ENCODE measurements around the gene TSPAN9. TPM values are rescaled to one million over a fixed set of nuclear protein-coding genes. Genes with fewer than 3 reads are reported as not detected.

Gene TSPAN9, protein sequence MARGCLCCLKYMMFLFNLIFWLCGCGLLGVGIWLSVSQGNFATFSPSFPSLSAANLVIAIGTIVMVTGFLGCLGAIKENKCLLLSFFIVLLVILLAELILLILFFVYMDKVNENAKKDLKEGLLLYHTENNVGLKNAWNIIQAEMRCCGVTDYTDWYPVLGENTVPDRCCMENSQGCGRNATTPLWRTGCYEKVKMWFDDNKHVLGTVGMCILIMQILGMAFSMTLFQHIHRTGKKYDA
- 25.3 TPM for polyA plus RNA-seq (2013, experiment 1 of 2; ENCODE audit: insufficient read length)
- 25.3 TPM for polyA plus RNA-seq (2013, experiment 2 of 2; ENCODE audit: insufficient read length)

GRCh38 chr12:3076730-3077571 lies at the start of gene TSPAN9:
Gene TSPAN9 (plus strand): TSS chr12:3077379. CDS start chr12:3201194, 123,815 bp downstream.
- DNase-seq: peak; percentile 54

DNA sequence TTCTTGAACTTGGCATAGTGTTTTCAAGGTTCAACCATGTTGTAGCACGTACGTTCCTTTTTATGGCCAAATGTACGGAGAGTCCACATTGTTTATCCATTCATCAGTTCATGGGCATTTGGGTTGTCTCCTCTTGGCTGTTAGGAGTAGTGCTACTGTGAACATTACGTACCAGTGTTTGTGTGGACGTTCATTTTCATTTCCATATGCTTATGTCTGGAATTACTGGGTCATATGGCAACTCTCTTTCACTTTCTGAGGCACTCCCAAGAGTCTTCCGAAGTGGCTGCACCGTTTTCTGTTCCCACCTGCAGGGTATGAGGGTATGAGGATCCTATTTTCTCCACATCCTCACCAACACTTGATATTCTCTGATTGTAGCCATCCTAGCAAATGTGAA lies 49.1 kb upstream of the TSPAN9 start:
- DNase-seq: no peak

DNA sequence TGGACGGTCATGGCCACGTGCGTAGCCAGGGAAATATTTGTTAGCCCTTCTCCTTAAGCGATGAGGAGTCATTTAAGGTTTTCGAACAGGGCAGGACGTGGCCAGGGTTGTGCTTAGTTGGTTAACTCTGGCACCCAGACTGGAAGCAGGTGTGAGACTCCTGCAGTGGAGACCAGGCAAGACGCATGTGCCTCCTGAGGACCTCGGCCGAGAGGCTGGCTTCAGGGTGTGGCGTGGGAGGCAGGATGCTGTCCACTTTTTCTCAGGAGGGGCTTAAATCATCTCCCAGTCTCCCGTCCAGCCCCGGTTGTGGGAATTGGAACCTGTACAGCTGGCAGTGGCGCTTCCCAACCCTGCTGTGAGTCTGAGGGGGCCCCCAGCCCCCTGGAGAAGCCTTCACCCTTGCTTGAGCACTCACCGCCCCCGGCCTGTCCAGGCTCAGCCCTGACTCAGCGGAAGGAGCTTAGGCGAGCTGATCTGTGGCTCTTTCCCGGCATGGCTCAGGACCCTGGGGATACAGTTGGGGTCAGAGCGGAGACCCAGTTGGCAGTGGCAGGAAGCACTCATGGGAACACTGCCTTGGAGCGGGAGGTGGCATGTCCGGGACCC lies 46.3 kb upstream of the TSPAN9 start:
- DNase-seq: no peak

DNA sequence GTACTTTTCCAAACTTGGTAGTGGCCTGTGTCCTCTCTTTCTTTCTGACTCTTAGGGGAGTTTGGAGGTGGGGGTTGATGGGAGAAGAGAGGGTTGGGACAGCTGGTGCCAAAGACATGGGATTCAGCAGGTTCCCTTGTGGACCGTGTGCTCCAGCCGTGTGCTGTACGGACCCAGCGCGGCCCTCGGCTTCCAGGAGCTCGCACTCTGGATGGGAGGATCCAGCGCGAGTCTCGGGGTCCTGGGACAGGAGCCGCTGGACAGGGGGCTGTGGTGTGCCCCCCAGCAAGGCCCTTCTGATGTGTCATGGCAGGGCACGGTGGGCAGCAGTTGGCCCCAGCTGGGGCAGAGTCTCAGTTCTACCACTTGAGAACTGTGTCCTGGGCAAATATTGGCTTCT lies 45.0 kb upstream of the TSPAN9 start:
- DNase-seq: no peak

DNA sequence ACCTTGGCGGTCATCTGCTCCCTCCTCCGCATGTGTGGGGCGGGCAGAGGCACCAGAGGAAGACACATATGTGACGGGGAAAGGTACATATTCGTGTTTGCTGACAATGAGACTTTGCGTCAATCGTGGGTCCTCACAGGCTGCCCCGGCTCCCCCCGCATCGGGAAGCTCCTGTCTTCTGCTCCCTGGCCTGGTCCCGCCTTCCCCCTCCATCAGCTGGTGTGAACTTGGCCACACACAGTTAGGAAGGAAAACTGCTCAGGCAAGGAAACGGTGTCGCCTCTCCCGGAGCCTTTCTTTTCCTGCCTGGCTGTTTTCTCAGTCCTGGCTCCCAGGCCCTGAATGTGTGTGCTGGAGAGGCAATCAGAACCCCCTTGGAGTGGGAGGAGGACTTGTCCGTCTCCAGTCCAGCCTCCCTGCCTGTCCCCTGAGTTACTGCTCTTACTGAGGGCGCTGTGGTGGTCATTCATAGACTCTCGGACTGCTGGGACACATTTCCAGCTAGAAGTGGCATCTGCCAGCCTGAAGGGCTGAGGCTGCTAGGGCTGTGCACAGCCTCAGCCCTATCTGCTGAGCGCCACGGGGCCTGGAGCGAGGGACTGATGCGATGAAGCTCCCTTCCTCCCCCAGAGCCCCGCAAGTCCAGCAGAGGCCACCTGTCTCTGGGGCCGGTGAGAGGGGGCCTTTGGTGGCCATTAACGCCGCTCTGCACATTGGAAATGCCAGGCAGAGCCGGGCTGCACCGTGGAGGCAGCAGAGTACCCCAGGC lies 44.2 kb upstream of the TSPAN9 start:
- no peak for DNase-seq

GRCh38 chr12:3033539-3033867 lies 43.7 kb upstream of the TSPAN9 start:
- no peak for DNase-seq

- peak; percentile 68 for DNase-seq
Observed at GRCh38 chr12:3034067-3034750, 43.0 kb upstream of the TSPAN9 start.

DNA sequence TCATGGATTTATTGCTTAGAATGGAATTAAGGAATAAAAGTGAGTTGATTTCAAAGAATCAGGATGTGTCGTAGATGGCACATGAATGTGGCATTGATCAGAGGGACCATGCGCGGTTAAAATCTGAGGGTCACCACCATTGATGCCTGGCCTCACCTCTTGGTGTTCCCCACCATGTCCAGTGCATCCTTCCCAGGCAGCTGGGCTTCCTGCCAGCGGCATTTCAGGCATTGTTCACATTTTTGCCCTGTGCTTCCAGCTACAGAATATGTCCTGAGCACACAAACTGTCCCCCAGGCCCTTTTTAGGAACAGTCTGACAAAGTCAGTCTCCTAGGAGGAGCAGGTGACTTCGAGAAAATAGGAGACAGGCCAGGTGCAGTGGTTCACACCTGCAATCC lies 42.0 kb upstream of the TSPAN9 start:
- peak; percentile 38 for DNase-seq

DNA sequence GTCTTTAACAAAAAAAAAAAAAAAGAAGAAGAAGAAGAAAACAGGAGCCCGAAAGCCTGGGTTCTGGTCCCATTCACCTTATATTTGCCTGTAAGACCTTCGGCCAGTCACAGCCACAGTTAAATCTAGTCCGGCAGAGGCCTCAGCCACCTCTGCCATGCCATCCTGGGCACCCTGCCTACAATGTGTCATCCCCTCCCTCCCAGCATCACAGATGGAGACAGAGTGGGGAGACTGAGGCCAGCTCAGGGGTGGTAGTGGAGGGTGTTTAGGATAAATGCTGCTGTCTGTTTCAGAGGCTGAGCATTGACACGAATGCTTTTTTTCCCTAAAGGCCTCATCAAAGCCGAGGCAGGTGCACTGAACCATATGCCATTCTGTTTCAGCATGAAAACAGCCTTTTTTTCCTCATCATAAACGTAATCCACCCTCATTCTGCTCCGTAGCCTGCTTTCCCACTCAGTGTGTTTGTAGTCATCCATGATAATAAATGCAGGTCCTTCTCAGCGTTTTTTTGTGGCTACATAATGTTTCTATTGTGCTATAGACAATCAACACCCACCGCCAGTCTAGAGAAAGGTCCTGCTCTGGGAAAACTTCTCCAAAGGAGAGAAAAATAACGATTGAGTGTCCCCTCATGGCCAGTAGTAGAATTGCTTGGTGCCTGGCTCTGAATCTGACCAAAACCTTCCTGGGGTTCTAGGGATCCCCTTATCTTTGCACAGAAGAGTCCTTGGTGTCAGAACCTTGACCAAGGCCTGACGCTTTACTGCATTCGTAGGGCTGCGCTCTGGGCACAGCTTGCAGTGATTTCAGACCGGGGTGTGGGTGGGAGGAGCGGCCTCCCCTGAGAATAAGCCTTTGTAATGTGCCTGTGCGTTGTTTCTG lies 41.1 kb upstream of the TSPAN9 start:
- DNase-seq: peak; percentile 12

DNA sequence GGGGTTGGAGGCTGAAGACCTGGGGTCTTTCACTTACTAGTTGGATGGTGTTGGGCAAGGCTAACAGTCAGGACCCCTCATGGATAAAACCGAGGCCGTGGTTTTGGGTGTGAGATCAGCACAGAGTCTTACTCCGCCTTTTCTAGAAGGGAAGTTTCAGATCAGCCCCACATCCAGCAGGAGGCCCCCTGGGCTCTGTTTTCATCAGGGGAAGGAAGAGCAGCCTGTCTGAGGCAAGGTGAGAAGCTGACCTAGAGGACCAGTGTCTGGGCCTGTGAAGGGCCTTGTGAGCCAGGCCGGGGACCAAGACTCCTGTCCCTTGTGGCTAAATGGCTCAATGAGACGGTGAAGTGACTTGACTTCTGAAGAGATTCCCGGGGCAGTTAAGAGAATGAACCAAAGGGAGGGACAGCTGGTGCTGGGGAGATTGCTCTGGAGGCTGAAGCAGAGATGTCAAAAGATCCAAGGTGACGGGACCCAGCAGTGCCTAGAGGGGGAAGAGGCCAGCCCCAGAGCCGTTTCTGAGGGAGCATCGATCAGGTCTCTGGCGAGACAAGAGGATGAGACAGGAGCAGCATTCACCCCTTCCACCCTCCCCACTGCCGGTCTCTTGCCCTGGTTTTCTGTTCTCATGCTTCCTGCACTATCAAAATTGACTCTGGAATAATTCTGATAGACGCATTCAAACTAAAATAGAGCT lies 40.1 kb upstream of the TSPAN9 start:
- no peak for DNase-seq

GRCh38 chr12:3038166-3038565 lies 39.0 kb upstream of the TSPAN9 start:
- no peak for DNase-seq

- no peak for DNase-seq
Observed at GRCh38 chr12:3038926-3039510, 38.2 kb upstream of the TSPAN9 start.

DNA sequence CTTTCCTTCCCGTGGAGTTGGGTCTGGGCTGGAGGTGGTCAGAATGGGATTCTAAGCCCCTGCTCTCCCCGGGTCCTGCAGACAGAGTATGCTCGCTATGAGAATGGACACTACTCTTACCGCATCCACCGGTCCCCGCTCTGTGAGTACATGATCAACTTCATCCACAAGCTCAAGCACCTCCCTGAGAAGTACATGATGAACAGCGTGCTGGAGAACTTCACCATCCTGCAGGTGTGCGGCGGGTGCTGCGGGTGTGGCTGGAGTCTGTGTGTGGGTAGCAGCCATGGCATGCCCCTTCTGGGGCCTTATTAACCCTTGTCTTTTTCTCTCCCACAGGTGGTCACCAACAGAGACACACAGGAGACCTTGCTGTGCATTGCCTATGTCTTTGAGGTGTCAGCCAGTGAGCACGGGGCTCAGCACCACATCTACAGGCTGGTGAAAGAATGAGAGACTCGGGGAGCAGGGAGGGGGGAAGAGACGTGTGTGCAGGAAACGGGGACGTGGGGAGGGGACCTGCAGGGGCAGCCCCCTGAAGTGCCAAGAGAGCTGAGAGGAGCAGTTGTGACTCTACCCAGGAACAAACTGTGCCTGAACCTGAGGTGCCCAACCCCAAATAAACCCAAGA lies 37.0 kb upstream of the TSPAN9 start:
- no peak for DNase-seq

- DNase-seq: no peak
Observed at GRCh38 chr12:3040663-3041544, 36.3 kb upstream of the TSPAN9 start.

GRCh38 chr12:3041558-3042164 lies 35.5 kb upstream of the TSPAN9 start:
- peak; percentile 79 for DNase-seq

- no peak for DNase-seq
Observed at GRCh38 chr12:3042394-3042793, 34.8 kb upstream of the TSPAN9 start.

GRCh38 chr12:3042826-3043225 lies 34.4 kb upstream of the TSPAN9 start:
- no peak for DNase-seq

DNA sequence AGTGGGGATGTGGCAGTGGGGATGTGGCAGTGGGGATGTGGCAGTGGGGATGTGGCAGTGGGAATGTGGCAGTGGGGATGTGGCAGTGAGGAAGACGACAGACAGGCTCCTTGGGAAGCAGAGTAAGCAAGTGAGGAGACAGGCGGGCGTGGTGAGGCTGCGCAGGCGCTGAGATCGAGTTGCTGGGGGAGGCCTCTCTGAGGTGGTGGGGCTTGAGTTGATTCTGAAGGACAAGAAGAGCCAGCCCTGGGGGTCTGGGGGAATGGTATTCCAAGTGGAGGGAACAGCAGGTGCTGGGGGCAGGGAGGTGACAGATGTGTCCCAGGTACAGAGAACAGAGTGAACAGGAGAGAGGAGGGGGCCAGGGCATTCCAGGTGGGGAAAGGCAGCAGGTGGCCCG lies 33.8 kb upstream of the TSPAN9 start:
- DNase-seq: no peak
